Psoas muscle (tissue), 8 donors: Measurements from ENCODE around the gene TMC4. TPM values are rescaled to one million over a fixed set of nuclear protein-coding genes. Genes with fewer than 3 reads are reported as not detected.

Experiments used
- ATAC-seq, 4 donors: fragments of 200-7000 bp; cut with Tn5 transposase; one replicate each; pipeline ENCODE4 v1.9.1; 2020; ENCODE audit warnings: moderate library complexity in 3 of 4, mild to moderate bottlenecking in 2 of 4
- DNase-seq, 2 donors: peaks; one replicate each; pipeline ENCODE4 v3.0.0-alpha.2; 2020
- H3K27ac ChIP-seq: fragments of 200-600 bp; one replicate; pipeline ENCODE4 v1.8.0; 2022
- H3K27me3 ChIP-seq, 3 donors: fragments of 200-600 bp in 1 of 3; one replicate each; pipeline versions ENCODE4 v1.6.1 to v1.8.0; 2013 to 2022; ENCODE audit warnings: low read length in 2 of 3, mild to moderate bottlenecking in 2 of 3, moderate library complexity in 1 of 3; ENCODE audit not compliant: insufficient read depth in 3 of 3
- H3K36me3 ChIP-seq, 2 donors: fragments of 200-600 bp in 1 of 2; one replicate each; pipeline versions ENCODE4 v1.6.1 to v1.8.0; 2013 to 2022; ENCODE audit warnings: low read depth in 1 of 2, mild to moderate bottlenecking in 1 of 2, moderate library complexity in 1 of 2; ENCODE audit not compliant: insufficient read depth in 1 of 2
- H3K4me1 ChIP-seq: fragments of 200-600 bp; one replicate; pipeline ENCODE4 v1.8.0; 2022
- H3K4me3 ChIP-seq: fragments of 200-600 bp; one replicate; pipeline ENCODE4 v1.8.0; 2022; ENCODE audit warnings: mild to moderate bottlenecking
- H3K9me3 ChIP-seq: fragments of 200-600 bp; one replicate; pipeline ENCODE4 v1.8.0; 2022
- CTCF ChIP-seq: fragments of 200-600 bp; IDR thresholded peaks from one replicate; pipeline ENCODE4 v1.8.0; 2022; ENCODE audit warnings: antibody characterized with exemption
- WGBS, 3 donors: extraction: QIAGEN DNeasy Blood & Tissue Kit; methylation state at CpG; one replicate each; pipeline versions ENCODE4 v1.1.6 to v1.1.7; 2013; 5-methylcytosine and 5-hydroxymethylcytosine counted together
- intact Hi-C, 2 donors: fragments of 100-400 bp; cut with DNase I; formaldehyde crosslinking; loops; one replicate each; pipeline versions ENCODE4 v1.11.0 to v1.14.2; 2022
- polyA plus RNA-seq, 3 donors: library from polyadenylated mRNA; stranded (reverse); fragments of 200-250 nt; gene quantifications; one replicate each; pipeline ENCODE4 v1.2.3, GENCODE V29; 2013
- total RNA-seq, 4 donors: library from RNA; stranded (reverse); fragmentation: NEBNext Ultra II Directional in 2 of 4; extraction: Animal tissue kit (Norgen Biotek cat#: 25700) in 2 of 4; gene quantifications; one replicate each; pipeline versions ENCODE4 v1.2.1 to v1.2.4, GENCODE V29; 2021 to 2023
- donor health status: healthy with polysubstance abuse.
- donor health status: DM: no; HTN: no; CAD: no; lungs with moderate emphysema.
- donor health status: Bipolar disorder and iron deficiency.
- donor health status: healthy.
- donor health status: DM: yes; HTN: yes; CAD: no.
- donor health status: DM: no; HTN: no; CAD: no.
- donor health status: DM: no; HTN: no; CAD: no.
- donor health status: DM: yes; HTN: yes; CAD: no.

The TMC4 gene
- total and polyA plus RNA-seq, 7 donors, result 0.55 to 2.5 (median 0.70) TPM; not detected in 1

GRCh38 chr19:54156953-54157352 lies 16.0 kb downstream of the TMC4 start:
- TF ChIP-seq CTCF, result no peak
- Histone ChIP-seq H3K9me3 (no peaks in the 10 kb centered on the region), H3K27me3 (no peaks in the 10 kb centered on the region), H3K4me1 (peaks cover 27% of the 10 kb centered on the region), H3K4me3 (no peak overlapping the region), H3K27ac (no peak overlapping the region), H3K36me3 (peaks cover 10 to 64% of the 10 kb centered on the region in 2 donors)
- WGBS, 3 donors, result 91 to 96% (median 96%) methylated on average over 3 of the region's 3 CpGs
- ATAC-seq, result no peak
- intact Hi-C loops, result no loop called here
- DNase-seq, result no peak

GRCh38 chr19:54156490-54156889 lies 16.5 kb downstream of the TMC4 start:
- no peak overlapping the region for H3K4me3 ChIP-seq
- no peak for DNase-seq
- no peak overlapping the region for H3K27ac ChIP-seq
- H3K36me3 ChIP-seq, result peaks cover 10 to 69% of the 10 kb centered on the region in 2 donors
- H3K9me3 ChIP-seq, result no peaks in the 10 kb centered on the region
- H3K27me3 ChIP-seq, result no peaks in the 10 kb centered on the region
- TF ChIP-seq CTCF, result no peak
- intact Hi-C loops, result no loop called here
- H3K4me1 ChIP-seq, result peaks cover 23% of the 10 kb centered on the region
- ATAC-seq, result no peak
- 65 to 73% (median 69%) methylated on average over 10 to 11 of the region's 11 CpGs for WGBS, 3 donors

GRCh38 chr19:54155694-54156093 lies 17.3 kb downstream of the TMC4 start:
- H3K4me1 ChIP-seq, result peaks cover 15% of the 10 kb centered on the region
- intact Hi-C loops, result no loop called here
- DNase-seq, result no peak
- H3K4me3 ChIP-seq, result no peak overlapping the region
- no peaks in the 10 kb centered on the region for H3K27me3 ChIP-seq
- H3K27ac ChIP-seq, result no peak overlapping the region
- H3K36me3 ChIP-seq, result peaks cover 10 to 77% of the 10 kb centered on the region in 2 donors
- 53 to 70% (median 57%) methylated on average over 17 to 19 of the region's 19 CpGs for WGBS, 3 donors
- TF ChIP-seq CTCF, result no peak
- H3K9me3 ChIP-seq, result no peaks in the 10 kb centered on the region
- no peak for ATAC-seq

GRCh38 chr19:54154603-54155345 lies 18.2 kb downstream of the TMC4 start:
- Histone ChIP-seq H3K4me3 (no peak overlapping the region), H3K27ac (no peak overlapping the region), H3K36me3 (peaks cover 10 to 86% of the 10 kb centered on the region in 2 donors), H3K27me3 (no peaks in the 10 kb centered on the region), H3K9me3 (no peaks in the 10 kb centered on the region), H3K4me1 (peaks cover 9% of the 10 kb centered on the region)
- TF ChIP-seq CTCF, result no peak
- 70 to 74% (median 70%) methylated on average over 18 of the region's 18 CpGs for WGBS, 3 donors
- no peak for DNase-seq
- no peak for ATAC-seq
- intact Hi-C loops, result no loop called here
